Stimulated activated CD4-positive, alpha-beta T cell treated with anti-CD3 and anti-CD28 coated beads, TNF-alpha, amount 100 ng/mL, for 48 hours (primary cell): ENCODE results near the gene TWF2.

Experiments used
- DNase-seq, 3 donors: peaks; one replicate each; pipeline ENCODE4 v3.0.0-alpha.2; 2020; ENCODE audit warnings: low read depth in 3 of 3

The TWF2 gene

GRCh38 chr3:52182196-52182595 is 56.8 kb downstream of the TWF2 start:
- DNase-seq: no peak

GRCh38 chr3:52181543-52181942 is 57.4 kb downstream of the TWF2 start:
- DNase-seq: no peak
